Measurements from ENCODE around the gene PSMC6. TPM values are rescaled to one million over a fixed set of nuclear protein-coding genes. Genes with fewer than 3 reads are reported as not detected.

Gene PSMC6
- total and polyA plus RNA-seq, 2 of the 8 experiments (the other 6 are each of a cell fraction or from before 2014, with no cell fraction given) = 45.1 to 107 TPM

DNA sequence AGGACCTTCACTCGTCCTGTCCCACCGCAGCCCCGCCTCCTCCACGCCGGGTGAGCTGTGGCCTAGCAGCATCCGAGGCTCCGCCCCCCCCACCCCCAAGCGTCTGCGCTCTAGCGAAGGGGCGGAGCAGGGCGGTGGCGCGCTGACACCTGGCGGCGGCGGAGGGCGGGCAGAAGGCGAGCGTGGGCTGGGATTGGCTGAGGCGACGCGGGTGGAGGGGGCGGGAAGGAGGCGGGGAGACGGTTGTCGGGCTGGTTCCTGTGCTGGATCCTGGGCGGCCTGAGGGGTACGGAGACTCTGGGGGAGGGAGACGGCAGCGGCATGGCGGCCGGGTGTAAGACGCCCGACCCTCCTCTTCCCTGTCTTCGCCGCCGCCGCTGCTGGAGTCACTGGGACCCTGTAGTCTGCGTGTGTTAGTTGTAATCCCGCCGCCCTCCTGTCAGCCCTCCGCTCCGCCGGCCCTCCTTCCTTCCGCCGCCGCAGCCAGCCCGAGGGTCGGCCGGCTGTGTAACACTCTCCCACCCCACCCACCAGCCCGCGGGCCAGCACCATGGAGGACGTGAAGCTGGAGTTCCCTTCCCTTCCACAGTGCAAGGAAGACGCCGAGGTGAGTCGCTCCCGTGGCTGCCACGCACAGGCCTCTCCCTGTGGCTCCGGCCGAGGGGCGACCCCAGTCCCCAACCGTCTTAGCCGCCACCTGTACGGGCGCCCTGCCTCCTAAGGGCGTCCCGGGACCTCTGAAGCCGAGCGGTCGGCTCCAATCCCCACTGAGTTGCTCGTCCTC lies 23.1 kb downstream of the PSMC6 start, which contains the start of gene STYX:
STYX (plus strand) TSS at position 242 of the 784 bp plus-strand sequence; CDS start at position 551, 309 bp downstream.
- no peak for FAIRE-seq
- TF ChIP-seq YY1 (IDR thresholded peaks at IDR 0.05; ENCODE audit: low read depth, low read length) (peak; percentile 79), SIRT6 (IDR thresholded peaks at IDR 0.05; ENCODE audit: low read length) (no peak), JUND (IDR thresholded peaks at IDR 0.05; ENCODE audit: low read length) (no peak), POLR2AphosphoS5 (IDR thresholded peaks at IDR 0.05; ENCODE audit: low read depth, low read length) (peak; percentile 92), POLR2A (IDR thresholded peaks at IDR 0.05; ENCODE audit: control extremely low read depth in 1 of 2, low read depth in 2 of 2, low read length in 2 of 2) (peak; percentile 91 to 94), TBP (IDR thresholded peaks at IDR 0.05; ENCODE audit: low read depth, low read length) (peak; percentile 77; the same call in 1 of the 2 replicates), CHD1 (IDR thresholded peaks at IDR 0.05; ENCODE audit: low read depth, low read length) (no peak)

More for the DNA sequence above, 23.1 kb downstream of the PSMC6 start, which contains the start of gene STYX:
- H3K14ac ChIP-seq (ENCODE audit: insufficient read length) = no peak within 1 kb of the TSS
- peak within 1 kb of the TSS; percentile 91 to 97 (median 94) for H3K4me3 ChIP-seq (ENCODE audit: extremely low read depth in 1 of 4, insufficient read depth in 2 of 4, low read depth in 3 of 4, low read length in 4 of 4)
- peak within 1 kb of the TSS; percentile 33; the same call in 1 of the 2 replicates for H2BK12ac ChIP-seq (ENCODE audit: low read depth, low read length)
- H2BK5ac ChIP-seq (ENCODE audit: low read depth, low read length) = peak within 1 kb of the TSS; percentile 91
- H4K91ac ChIP-seq (replicated peaks; ENCODE audit: insufficient read length, low read length) = no peak within 1 kb of the TSS
- H3K27ac ChIP-seq (ENCODE audit: low read depth, low read length) = peak within 1 kb of the TSS; percentile 79
- H3K79me1 ChIP-seq (ENCODE audit: low read depth, low read length) = 0 out of 2 replicates have a peak, but pooled peaks cover 2% of the 10 kb centered on the region
- H3K4ac ChIP-seq (replicated peaks; ENCODE audit: insufficient read length, low read depth, low read length) = no peak within 1 kb of the TSS
- WGBS, 2 experiments (ENCODE audit: extremely low coverage in 1 of 2, insufficient coverage in 1 of 2, insufficient read length in 1 of 2, insufficient replicate concordance in 2 of 2, low coverage in 1 of 2, low lambda C conversion rate in 2 of 2, missing lambda C conversion rate in 1 of 2) = 2% methylated on average over 44 of the region's 72 CpGs; no CpG with 5 or more reads in 1 of the 2 experiments
- no peaks in the 10 kb centered on the region for H3K9me3 ChIP-seq (ENCODE audit: insufficient read depth in 2 of 2, low read depth in 1 of 2, low read length in 1 of 2)
- no peak within 1 kb of the TSS for H2BK20ac ChIP-seq (ENCODE audit: low read length)
- H3K18ac ChIP-seq (ENCODE audit: extremely low read depth, low read length) = peak within 1 kb of the TSS; percentile 88
- peak within 1 kb of the TSS; percentile 92 for H4K8ac ChIP-seq (ENCODE audit: extremely low read depth, insufficient read depth, low read length)
- H3K56ac ChIP-seq (replicated peaks; ENCODE audit: insufficient read length, low read depth, low read length) = no peak within 1 kb of the TSS
- peak within 1 kb of the TSS; percentile 80 to 88 (median 84) for H3K9ac ChIP-seq (replicated peaks in 1 of 4; ENCODE audit: extremely low read depth in 1 of 4, low read depth in 3 of 4, low read length in 3 of 4)
- H2BK120ac ChIP-seq (replicated peaks; ENCODE audit: low read depth, low read length) = no peak within 1 kb of the TSS
- peak within 1 kb of the TSS; percentile 89 for H4K5ac ChIP-seq (ENCODE audit: insufficient read length, low read depth, low read length)
- no peak within 1 kb of the TSS for H2BK15ac ChIP-seq (ENCODE audit: low read length)
- H3K4me1 ChIP-seq (replicated peaks in 1 of 4; ENCODE audit: control insufficient read depth in 3 of 4, insufficient read depth in 4 of 4, low read length in 3 of 4) = peaks cover 0 to 4% (median 3%) of the 10 kb centered on the region in 4 experiments; a peak in 4 of 7 replicates
- POLR2A ChIA-PET (ENCODE audit: partially characterized antibody) = interaction anchor here (0.8 to 3.1 kb wide), 8 partner anchors 12 to 617 kb away, joined by 3 to 12 read pairs (median 8); partner anchors contain the start of genes GNPNAT1, PSMC6 and TXNDC16
- CTCF ChIA-PET (ENCODE audit: partially characterized antibody) = interaction anchor here (1.2 kb wide), 1 partner anchor 20 kb away, joined by 5 read pairs; no protein-coding TSS in a partner anchor
- H3K4me2 ChIP-seq (ENCODE audit: insufficient read depth in 1 of 2, low read depth in 2 of 2, low read length in 2 of 2) = peak within 1 kb of the TSS; percentile 74 to 80
- no peak within 1 kb of the TSS for H2AK5ac ChIP-seq (ENCODE audit: low read depth, low read length)
- H3K23me2 ChIP-seq (ENCODE audit: low read depth, low read length) = no peaks in the 10 kb centered on the region
- peak within 1 kb of the TSS; percentile 66; the same call in 1 of the 2 replicates for H2AFZ ChIP-seq (ENCODE audit: low read length)
- peaks cover 3 to 27% (median 9%) of the 10 kb centered on the region in 4 experiments; a peak in 5 of 8 replicates for H3K36me3 ChIP-seq (ENCODE audit: control insufficient read depth in 2 of 4, insufficient read depth in 4 of 4, low read length in 3 of 4)
- peak; percentile 94 to 97 for DNase-seq (ENCODE audit: low read depth in 1 of 2, low spot score in 2 of 2)
- no peak within 1 kb of the TSS for H3K23ac ChIP-seq (ENCODE audit: insufficient read length)
- peaks cover 0 to 35% of the 10 kb centered on the region in 2 experiments; a peak in 2 of 4 replicates for H3K79me2 ChIP-seq (ENCODE audit: control insufficient read depth in 1 of 2, insufficient read depth in 2 of 2, low read length in 2 of 2)
- peaks cover 0 to 2% of the 10 kb centered on the region in 2 experiments for H4K20me1 ChIP-seq (replicated peaks in 1 of 2; ENCODE audit: control insufficient read depth in 1 of 2, insufficient read depth in 2 of 2, low read length in 2 of 2)
- no peaks in the 10 kb centered on the region for H3K27me3 ChIP-seq (replicated peaks in 1 of 4; ENCODE audit: control insufficient read depth in 3 of 4, extremely low read depth in 1 of 4, insufficient read depth in 3 of 4, low read length in 3 of 4)

All from H1 (cell line).